Measurements from ENCODE around the gene ELFN1.

ELFN1 gene

GRCh38 chr7:1677206-1678080, 7.4 kb downstream of the ELFN1 start:
- no peak for DNase-seq

GRCh38 chr7:1678081-1678543, 8.0 kb downstream of the ELFN1 start:
- no peak for DNase-seq

- DNase-seq = no peak
Measured at GRCh38 chr7:1678571-1679325, 8.7 kb downstream of the ELFN1 start.

GRCh38 chr7:1679326-1679965, 9.4 kb downstream of the ELFN1 start:
- DNase-seq = no peak

- no peak for DNase-seq
Measured at GRCh38 chr7:1679966-1680730, 10.1 kb downstream of the ELFN1 start.

GRCh38 chr7:1681581-1681980, 11.5 kb downstream of the ELFN1 start:
- no peak for DNase-seq

- no peak for DNase-seq
Measured at GRCh38 chr7:1685000-1685624, 15.0 kb downstream of the ELFN1 start.

GRCh38 chr7:1688542-1688941, 18.5 kb downstream of the ELFN1 start:
- DNase-seq = no peak

GRCh38 chr7:1689311-1689710, 19.2 kb downstream of the ELFN1 start:
- no peak for DNase-seq

GRCh38 chr7:1690359-1690958, 20.4 kb downstream of the ELFN1 start:
- DNase-seq = no peak

- DNase-seq = no peak
Measured at GRCh38 chr7:1691096-1691495, 21.0 kb downstream of the ELFN1 start.

- DNase-seq = no peak
Measured at GRCh38 chr7:1691601-1692514, 21.8 kb downstream of the ELFN1 start.

- DNase-seq = no peak
Measured at GRCh38 chr7:1692515-1693418, 22.7 kb downstream of the ELFN1 start.

- DNase-seq = no peak
Measured at GRCh38 chr7:1693419-1693990, 23.4 kb downstream of the ELFN1 start.

GRCh38 chr7:1693991-1694524, 24.0 kb downstream of the ELFN1 start:
- DNase-seq = no peak

- no peak for DNase-seq
Measured at GRCh38 chr7:1694611-1695511, 24.8 kb downstream of the ELFN1 start.

- DNase-seq = no peak
Measured at GRCh38 chr7:1695800-1696454, 25.9 kb downstream of the ELFN1 start.

Data from stimulated activated naive CD4-positive, alpha-beta T cell (primary cell).